ENCODE measurements around the gene NOS3. TPM values are rescaled to one million over a fixed set of nuclear protein-coding genes. Genes with fewer than 3 reads are reported as not detected.

Gene NOS3
- total and polyA plus RNA-seq, 9 of the 15 experiments (the other 6 are each of a cell fraction or from before 2014, with no cell fraction given): 1.1 to 121 (median 23.6) TPM

DNA sequence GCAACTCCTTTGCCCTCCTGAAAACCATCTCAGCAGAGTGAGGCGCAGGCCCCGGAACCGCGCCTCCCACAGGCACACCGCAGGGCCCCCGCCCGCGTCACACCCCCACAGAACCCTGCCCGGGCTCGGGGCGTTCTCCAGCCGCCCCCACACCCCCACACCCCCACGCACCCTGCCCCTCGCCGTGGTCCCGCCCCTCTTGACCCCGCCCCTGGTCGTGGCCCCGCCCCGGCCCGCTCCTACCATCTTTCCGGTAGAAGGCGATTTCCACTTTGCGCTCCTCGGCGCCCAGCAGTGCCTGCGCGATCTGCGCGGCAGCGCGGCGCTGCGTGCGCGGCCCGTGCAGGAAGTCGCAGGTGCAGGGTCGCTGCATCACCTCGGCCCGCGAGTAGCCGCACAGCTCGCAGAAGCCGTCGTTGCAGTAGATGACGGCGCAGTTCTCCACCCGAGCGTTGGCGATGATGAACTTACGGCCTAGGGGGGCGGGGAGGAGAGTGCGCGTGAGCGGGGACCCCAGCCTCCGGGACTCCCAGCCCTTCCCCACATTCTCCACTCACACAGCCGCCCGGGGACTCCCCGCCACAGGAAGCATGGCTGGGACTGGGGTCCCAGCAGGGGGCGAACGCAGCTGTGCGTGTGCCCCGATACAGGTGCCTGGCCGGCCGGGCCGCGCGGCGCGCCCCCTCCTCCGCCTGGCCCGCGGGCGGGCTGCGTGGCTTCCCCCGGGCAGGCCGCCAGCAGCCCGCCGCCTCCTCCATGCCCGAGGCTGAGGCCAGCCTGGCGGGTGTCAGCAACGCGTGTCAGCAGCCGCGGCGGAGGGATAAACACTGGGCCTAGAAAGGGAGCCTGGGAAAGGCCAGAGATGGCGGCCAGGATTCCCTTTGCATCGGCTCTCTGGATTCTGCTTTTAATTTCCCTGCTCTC is 16.1 kb upstream of the NOS3 start (continued):
- TF ChIP-seq, protein P1, sequence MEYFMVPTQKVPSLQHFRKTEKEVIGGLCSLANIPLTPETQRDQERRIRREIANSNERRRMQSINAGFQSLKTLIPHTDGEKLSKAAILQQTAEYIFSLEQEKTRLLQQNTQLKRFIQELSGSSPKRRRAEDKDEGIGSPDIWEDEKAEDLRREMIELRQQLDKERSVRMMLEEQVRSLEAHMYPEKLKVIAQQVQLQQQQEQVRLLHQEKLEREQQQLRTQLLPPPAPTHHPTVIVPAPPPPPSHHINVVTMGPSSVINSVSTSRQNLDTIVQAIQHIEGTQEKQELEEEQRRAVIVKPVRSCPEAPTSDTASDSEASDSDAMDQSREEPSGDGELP (CRISPR knock-in tag; IDR thresholded peaks at IDR 0.05; ENCODE audit: borderline replicate concordance): peak; percentile 81
- TF ChIP-seq FOSL1 (tag; conservative IDR thresholded peaks at IDR 0.05): no peak
- TF ChIP-seq POLR2AphosphoS5 (IDR thresholded peaks at IDR 0.05; ENCODE audit: control insufficient read depth, insufficient read depth, low read depth, low read length): peak; percentile 57; the same call in 1 of the 2 replicates
- no peak for TF ChIP-seq ZNF778 (CRISPR knock-in tag; IDR thresholded peaks at IDR 0.05)
- no peak for TF ChIP-seq GABPB2 (CRISPR knock-in tag; conservative IDR thresholded peaks at IDR 0.05)
- no peak for TF ChIP-seq SRSF9 (IDR thresholded peaks at IDR 0.05; ENCODE audit: borderline replicate concordance, low read depth, low read length)
- TF ChIP-seq MAFK (IDR thresholded peaks at IDR 0.05; ENCODE audit: low read length): peak; percentile 32; the same call in 1 of the 2 replicates
- no peak for TF ChIP-seq MCM2 (IDR thresholded peaks at IDR 0.05; ENCODE audit: low read depth)
- TF ChIP-seq SRSF7 (optimal IDR thresholded peaks at IDR 0.05; ENCODE audit: low read depth, low read length): no peak
- peak; percentile 79 for TF ChIP-seq HMGN3 (IDR thresholded peaks at IDR 0.05; ENCODE audit: borderline replicate concordance, extremely low read depth, insufficient read length, low read depth, low read length)
- no peak for TF ChIP-seq ZNF347 (CRISPR knock-in tag; IDR thresholded peaks at IDR 0.05; ENCODE audit: low read depth)
- TF ChIP-seq, protein P2, sequence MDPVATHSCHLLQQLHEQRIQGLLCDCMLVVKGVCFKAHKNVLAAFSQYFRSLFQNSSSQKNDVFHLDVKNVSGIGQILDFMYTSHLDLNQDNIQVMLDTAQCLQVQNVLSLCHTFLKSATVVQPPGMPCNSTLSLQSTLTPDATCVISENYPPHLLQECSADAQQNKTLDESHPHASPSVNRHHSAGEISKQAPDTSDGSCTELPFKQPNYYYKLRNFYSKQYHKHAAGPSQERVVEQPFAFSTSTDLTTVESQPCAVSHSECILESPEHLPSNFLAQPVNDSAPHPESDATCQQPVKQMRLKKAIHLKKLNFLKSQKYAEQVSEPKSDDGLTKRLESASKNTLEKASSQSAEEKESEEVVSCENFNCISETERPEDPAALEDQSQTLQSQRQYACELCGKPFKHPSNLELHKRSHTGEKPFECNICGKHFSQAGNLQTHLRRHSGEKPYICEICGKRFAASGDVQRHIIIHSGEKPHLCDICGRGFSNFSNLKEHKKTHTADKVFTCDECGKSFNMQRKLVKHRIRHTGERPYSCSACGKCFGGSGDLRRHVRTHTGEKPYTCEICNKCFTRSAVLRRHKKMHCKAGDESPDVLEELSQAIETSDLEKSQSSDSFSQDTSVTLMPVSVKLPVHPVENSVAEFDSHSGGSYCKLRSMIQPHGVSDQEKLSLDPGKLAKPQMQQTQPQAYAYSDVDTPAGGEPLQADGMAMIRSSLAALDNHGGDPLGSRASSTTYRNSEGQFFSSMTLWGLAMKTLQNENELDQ (CRISPR knock-in tag; IDR thresholded peaks at IDR 0.05; ENCODE audit: borderline replicate concordance): no peak
- TF ChIP-seq, protein P3, sequence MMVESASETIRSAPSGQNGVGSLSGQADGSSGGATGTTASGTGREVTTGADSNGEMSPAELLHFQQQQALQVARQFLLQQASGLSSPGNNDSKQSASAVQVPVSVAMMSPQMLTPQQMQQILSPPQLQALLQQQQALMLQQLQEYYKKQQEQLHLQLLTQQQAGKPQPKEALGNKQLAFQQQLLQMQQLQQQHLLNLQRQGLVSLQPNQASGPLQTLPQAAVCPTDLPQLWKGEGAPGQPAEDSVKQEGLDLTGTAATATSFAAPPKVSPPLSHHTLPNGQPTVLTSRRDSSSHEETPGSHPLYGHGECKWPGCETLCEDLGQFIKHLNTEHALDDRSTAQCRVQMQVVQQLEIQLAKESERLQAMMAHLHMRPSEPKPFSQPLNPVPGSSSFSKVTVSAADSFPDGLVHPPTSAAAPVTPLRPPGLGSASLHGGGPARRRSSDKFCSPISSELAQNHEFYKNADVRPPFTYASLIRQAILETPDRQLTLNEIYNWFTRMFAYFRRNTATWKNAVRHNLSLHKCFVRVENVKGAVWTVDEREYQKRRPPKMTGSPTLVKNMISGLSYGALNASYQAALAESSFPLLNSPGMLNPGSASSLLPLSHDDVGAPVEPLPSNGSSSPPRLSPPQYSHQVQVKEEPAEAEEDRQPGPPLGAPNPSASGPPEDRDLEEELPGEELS (CRISPR knock-in tag; IDR thresholded peaks at IDR 0.05; ENCODE audit: borderline replicate concordance): no peak

Data from K562 (cell line).